Measurements from ENCODE around the gene UTP14C.
"Not testable (repeated sequence)": the region's sequence is repeated elsewhere in the genome, so short reads cannot be mapped to it uniquely, and the experiment has no call there.

Gene UTP14C

DNA sequence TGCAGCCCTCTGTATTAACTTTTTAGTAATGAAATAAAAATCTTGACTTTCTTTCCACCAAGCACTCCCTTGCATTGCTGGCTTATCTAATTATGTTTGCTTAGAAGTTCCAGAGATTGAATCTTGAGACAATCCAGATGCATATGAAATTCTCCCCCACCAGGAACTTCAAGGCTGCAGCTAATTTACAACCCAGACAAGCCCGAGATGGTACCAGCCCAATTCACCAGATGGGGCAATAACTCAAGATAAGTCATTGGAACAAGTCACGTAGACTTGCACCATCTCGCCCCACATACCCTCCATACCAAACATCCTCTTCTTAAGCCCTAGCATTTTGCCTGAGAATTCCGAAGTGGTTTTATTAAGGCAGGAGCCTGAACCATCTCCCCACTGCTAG is 29.0 kb downstream of the UTP14C start:
- H3K27me3 Mint-ChIP-seq: peaks cover 6% of the 10 kb centered on the region
- peaks cover 12% of the 10 kb centered on the region for H3K36me3 Mint-ChIP-seq
- H3K27ac Mint-ChIP-seq: no peak overlapping the region
- H3K4me3 Mint-ChIP-seq: no peak overlapping the region
- peaks cover 14% of the 10 kb centered on the region for H3K9me3 Mint-ChIP-seq (ENCODE audit: low read depth)
- no peaks in the 10 kb centered on the region for H3K4me1 Mint-ChIP-seq (ENCODE audit: low read depth)

DNA sequence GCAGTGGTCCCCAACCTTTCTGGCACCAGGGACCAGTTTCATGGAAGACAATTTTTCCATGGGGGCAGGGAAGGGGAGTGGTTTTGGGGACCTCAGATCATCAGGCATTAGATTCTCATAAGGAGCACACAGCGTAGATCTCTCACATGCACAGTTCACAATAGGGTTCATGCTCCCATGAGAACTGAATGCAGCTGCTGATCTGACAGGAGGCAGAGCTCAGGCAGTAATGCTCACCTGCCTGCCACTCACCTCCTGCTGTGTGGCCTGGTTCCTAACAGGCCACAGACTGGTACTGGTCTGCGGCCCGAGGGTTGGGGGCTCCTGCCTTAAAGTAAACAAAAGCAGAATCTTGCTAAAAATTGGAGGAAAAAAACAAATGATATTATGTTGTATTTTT is 36.6 kb downstream of the UTP14C start:
- H3K27me3 Mint-ChIP-seq; H3K27ac Mint-ChIP-seq; H3K4me3 Mint-ChIP-seq; H3K4me1 Mint-ChIP-seq (ENCODE audit: low read depth); H3K9me3 Mint-ChIP-seq (ENCODE audit: low read depth); H3K36me3 Mint-ChIP-seq: not testable (repeated sequence)

DNA sequence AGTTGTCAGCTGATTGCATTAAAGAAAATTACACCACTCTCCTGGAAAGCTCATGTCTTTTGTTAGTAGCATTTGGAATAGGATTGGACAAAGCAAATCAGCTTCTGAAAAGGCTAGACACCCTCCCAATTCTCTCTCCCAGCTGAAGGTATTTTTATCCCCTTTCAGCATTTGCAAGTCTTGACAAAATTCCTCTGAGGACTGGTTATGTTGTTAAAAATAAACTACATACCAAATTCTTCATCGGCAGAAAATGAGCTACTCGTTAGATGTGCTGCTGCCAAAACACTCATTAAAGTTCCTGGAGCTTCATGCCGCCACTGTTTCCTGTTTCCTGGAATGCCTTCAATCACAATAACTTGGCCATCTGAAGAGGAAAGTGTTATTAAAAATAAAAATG is 37.1 kb downstream of the UTP14C start:
- no peak overlapping the region for H3K27ac Mint-ChIP-seq
- no peaks in the 10 kb centered on the region for H3K27me3 Mint-ChIP-seq
- H3K4me3 Mint-ChIP-seq: no peak overlapping the region
- peaks cover 6% of the 10 kb centered on the region for H3K9me3 Mint-ChIP-seq (ENCODE audit: low read depth)
- H3K4me1 Mint-ChIP-seq (ENCODE audit: low read depth): no peaks in the 10 kb centered on the region
- peaks cover 2% of the 10 kb centered on the region for H3K36me3 Mint-ChIP-seq

DNA sequence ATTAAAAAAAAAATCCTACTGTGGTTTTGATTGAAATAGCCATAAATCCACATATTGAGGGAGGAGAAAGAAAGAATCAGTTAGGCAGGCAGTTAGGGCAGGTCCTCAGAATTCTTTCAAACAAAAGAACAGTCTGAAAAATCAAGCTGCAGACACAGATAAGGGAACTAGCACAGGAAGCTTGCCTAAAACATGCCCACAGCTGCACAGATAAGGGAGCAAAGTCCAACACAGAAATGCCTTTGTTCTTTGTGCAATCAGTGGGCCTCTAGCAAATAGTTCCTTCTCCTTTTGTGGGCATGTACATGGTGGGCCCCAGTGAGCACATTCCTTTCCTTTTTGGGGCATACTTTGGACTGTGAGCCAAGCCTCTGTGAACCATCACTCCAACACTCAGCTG is 42.7 kb downstream of the UTP14C start:
- Mint-ChIP-seq H3K4me1 (ENCODE audit: low read depth) (peaks cover 2% of the 10 kb centered on the region), H3K36me3 (peaks cover 8% of the 10 kb centered on the region), H3K27ac (no peak overlapping the region), H3K4me3 (no peak overlapping the region), H3K9me3 (ENCODE audit: low read depth) (peaks cover 15% of the 10 kb centered on the region), H3K27me3 (peaks cover 11% of the 10 kb centered on the region)

DNA sequence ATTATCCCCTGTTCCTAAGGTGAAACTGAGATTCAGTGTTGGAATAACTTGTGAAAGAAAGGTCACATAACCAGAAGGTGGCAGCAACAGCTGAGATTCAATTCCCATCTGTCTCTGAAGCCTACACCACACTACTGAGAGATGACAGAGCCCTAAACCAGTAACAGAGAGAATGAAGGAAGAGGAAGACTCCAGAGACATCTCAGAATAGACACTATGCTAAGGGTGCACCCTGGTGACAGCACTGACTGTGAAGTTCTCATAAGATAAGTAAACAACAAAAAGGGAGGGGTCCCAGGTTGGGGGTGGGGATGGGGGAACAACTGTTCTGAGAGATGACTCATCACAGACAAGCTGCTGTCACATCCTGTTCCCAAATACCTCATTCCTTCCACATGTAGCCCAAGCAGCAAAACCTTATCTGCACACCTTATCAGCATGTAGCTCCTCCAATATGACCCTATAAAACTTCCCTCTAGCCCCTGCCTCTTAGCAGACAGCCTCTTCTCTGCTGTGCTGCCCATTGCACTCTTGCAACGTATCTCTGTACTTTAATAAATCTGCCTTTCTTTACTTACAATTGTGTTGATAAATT is 46.5 kb downstream of the UTP14C start:
- Mint-ChIP-seq H3K36me3 (peaks cover 6% of the 10 kb centered on the region), H3K9me3 (ENCODE audit: low read depth) (peaks cover 9% of the 10 kb centered on the region), H3K4me1 (ENCODE audit: low read depth) (peaks cover 2% of the 10 kb centered on the region), H3K4me3 (no peak overlapping the region), H3K27me3 (peaks cover 19% of the 10 kb centered on the region), H3K27ac (no peak overlapping the region)
